HG03442 (cell line): ENCODE data around the gene CRYGD.
"Not testable (repeated sequence)": the region's sequence is repeated elsewhere in the genome, so short reads cannot be mapped to it uniquely, and the experiment has no call there.

Experiments used
- ATAC-seq: cut with Tn5 transposase; IDR thresholded peaks from one replicate; pipeline ENCODE4 v1.9.1; 2021; ENCODE audit warnings: mild to moderate bottlenecking, moderate library complexity; ENCODE audit not compliant: unreplicated experiment

The CRYGD gene

DNA sequence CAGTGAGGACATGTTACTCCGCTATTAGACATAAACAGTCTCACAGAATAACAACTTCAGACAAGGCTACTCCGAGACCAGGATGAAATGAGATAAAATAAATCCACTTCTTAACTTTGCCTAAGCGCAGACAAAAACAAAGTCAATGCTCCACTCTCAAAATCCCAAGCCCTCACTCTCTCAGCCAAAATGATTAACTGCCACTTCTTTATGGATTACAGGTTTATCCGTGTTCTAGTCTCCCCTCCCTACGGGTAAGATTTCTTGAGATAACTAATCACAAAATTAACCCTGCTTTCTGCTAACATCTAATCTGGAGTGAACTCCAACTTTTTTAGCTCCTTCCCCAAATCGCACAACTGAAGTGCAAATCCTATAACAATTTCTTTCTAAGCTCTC lies 6.4 kb upstream of the CRYGD start:
- ATAC-seq, result no peak

GRCh38 chr2:208129744-208130711 lies 5.7 kb upstream of the CRYGD start, which contains the start of gene CRYGC:
Gene CRYGC (minus strand): TSS chr2:208129828. CDS start chr2:208129792, 36 bp downstream.
- no peak for ATAC-seq

DNA sequence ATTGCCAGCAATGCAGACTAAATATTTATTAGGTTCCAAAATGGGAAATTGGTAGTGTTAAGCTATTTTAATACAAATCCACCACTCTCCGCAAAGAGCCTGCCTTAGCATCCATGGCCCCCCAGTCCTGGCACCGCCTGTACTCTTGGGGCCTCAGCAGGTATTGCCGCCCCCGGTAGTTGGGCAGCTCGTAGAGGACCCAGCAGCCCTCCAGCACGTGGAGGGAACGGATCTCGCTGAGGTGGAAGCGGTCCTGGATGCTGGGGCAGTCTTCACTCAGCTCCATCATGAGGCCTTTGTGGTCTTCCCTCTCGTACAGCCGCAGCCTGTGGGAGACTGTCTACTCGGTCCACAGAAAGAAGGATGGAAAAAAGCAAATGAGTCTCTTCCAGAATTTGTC lies 3.8 kb upstream of the CRYGD start:
- ATAC-seq, result no peak

- ATAC-seq, result no peak
Measured at GRCh38 chr2:208127090-208127489, 2.8 kb upstream of the CRYGD start.

DNA sequence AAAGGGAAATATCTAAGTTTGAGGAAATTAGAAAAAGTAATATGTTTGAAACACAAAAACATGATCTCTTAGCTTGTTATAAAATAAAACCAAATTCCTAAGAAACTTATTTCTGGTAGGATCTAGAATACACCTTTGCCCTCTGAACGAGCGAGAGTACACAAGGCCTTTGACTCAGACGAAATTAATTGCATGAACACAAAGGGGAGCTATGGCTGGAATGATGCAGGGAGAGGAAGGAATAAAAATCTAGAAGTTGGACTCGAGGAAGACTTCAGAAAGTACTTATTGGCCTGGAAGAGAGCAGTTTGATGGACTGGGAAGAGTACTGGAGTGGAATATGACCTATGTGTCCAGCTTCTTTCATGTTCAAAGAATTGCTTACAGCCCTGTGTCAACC lies 927 bp upstream of the CRYGD start:
- ATAC-seq, result no peak

GRCh38 chr2:208122248-208122647 lies 2.1 kb downstream of the CRYGD start:
- ATAC-seq, result no peak

- ATAC-seq, result no peak
Measured at GRCh38 chr2:208118918-208119317, 5.4 kb downstream of the CRYGD start.

GRCh38 chr2:208117390-208117789 lies 6.9 kb downstream of the CRYGD start:
- ATAC-seq, result not testable (repeated sequence)

DNA sequence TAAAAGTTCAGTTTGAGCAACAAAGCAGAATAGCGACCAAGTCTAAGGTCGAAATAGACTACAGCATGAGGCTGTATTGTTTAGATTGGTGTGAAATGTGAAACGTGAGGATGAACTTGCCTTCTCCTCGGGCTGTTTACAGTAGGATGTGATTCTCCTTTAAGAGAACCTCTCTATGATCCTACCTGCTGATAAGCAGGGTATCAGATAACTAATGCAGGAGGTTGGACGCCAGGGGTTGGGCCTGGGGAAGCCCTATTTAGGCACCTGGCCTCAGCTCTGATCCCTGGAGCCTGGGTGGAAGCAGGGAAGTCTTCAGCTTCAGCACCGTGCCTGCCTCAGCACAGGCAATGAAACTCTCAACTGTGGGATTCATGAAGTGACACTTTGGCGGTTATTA lies 11.4 kb downstream of the CRYGD start:
- no peak for ATAC-seq

DNA sequence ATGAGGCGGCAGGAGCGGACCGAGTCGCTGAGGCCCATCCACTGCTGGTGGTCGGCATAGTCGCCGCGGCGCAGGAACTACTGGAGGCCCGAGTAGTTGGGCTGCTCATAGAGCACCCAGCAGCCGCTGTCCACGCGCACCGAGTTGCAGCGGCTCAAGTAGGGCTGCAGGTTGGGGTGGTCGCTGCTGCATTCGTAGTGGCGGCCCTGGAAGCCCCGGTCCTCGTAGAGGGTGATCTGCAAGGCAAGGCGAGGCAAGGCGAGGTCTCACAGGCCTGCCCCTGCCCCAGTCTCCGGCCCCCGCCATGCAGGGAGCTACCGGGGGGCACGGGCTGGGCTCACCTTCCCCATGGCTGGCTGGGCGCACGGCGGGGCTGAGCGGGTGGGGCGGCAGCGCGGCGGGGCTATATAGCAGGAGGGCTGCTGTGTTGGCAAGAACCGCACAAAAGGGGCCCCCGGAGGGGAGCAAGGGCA lies 12.0 kb downstream of the CRYGD start:
- not testable (repeated sequence) for ATAC-seq

DNA sequence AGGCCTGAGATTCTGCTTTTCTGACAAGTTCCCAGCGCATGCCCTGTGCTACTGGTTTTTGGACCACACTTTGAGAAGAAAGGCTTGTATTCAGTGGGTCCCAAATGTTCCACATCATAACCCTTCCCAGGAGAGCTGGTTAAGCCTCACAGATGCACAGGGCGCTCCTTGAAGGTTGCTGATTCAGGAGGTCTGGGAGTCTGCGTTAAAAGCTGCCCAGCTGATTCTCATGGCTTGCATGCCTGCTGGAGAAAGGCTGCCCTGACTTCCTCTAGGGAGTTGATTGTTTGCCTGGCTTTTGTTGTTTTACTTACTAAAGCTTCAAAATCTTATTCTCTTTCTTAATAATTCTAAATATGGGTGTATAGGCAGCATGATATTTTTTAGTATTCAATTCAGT lies 20.7 kb downstream of the CRYGD start:
- no peak for ATAC-seq

DNA sequence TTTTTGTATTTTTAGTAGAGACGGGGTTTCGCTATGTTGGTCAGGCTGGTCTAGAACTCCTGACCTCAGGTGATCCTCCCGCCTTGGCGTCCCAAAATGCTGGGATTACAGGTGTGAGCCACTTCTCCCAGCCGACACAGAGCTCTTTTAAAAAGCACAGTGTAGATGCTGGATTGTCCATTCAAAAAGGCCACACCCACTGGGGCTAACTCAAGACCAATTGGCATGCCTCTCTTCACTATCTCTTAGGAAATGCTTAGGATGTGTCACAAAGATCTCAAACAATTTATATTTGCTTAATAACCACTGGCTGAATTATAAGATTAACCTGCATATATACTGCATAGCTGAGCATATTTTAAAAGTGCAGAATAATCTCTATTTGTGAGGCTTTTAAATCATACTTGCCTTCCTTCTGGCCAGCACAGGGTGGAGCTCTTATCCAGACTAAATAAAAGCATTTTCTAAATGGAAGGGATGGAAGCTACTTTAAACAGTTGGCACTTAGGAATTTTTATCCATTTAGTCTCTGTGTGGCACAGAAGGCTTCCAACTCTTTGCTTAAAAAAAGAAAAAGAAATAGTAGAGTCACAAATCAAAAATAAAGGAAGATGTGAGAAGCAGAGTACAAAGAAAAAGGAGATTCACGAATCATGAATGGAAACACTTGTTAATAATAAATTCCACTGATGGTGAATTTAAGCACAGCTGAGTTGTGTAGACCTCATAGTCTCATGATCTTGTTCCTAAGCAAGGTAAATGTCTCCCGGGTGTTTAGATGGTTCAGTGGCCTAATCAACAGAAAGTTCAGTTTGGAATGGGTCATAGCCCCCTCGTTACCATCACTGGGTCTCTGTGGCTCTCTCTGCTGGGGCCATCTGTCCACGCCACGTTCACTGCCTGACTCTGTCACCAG lies 22.4 kb downstream of the CRYGD start:
- no peak for ATAC-seq

GRCh38 chr2:208099682-208100470 lies 24.4 kb downstream of the CRYGD start:
- no peak for ATAC-seq

GRCh38 chr2:208098701-208099100 lies 25.6 kb downstream of the CRYGD start:
- ATAC-seq, result not testable (repeated sequence)

- no peak for ATAC-seq
Measured at GRCh38 chr2:208098267-208098666, 26.1 kb downstream of the CRYGD start.

DNA sequence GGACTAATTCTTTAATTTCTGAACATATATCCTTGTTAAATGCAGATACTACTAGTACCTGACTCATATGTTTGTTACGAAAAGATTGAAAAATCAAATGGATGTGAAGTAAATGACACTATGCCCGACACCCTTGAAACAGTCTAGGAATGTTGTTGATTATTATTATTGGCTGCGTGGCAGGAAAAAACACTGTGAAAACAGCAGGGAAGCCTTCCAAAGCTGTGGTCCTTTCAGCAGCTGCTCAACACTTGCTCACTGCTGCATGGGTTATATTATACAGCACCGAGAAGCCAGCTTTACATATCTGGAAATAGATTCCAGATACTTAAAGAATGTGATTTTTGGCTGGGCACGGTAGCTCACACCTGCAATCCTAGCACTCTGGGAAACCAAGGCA lies 26.5 kb downstream of the CRYGD start:
- no peak for ATAC-seq

DNA sequence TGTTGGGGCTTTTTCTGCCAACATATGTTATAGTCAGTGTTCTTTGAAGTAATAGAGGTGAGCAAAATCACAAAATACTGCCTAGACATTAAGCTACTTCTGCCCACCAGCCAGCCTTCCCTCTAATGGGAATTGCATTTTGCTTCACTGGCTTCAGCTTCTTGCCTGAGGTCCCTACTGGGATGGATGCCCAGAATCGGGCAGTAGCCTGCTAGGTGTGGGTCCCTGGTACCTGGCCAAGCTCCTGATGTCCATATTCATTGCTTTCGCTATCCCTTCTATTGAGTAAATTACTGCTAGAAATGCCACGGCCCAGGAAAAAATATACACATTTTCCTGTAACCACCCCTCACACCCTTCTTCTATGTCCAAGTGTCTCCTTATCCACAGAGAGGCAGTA lies 27.0 kb downstream of the CRYGD start:
- ATAC-seq, result no peak

- ATAC-seq, result no peak
Measured at GRCh38 chr2:208096080-208096479, 28.2 kb downstream of the CRYGD start.

GRCh38 chr2:208093128-208093527 lies 31.2 kb downstream of the CRYGD start:
- no peak for ATAC-seq

DNA sequence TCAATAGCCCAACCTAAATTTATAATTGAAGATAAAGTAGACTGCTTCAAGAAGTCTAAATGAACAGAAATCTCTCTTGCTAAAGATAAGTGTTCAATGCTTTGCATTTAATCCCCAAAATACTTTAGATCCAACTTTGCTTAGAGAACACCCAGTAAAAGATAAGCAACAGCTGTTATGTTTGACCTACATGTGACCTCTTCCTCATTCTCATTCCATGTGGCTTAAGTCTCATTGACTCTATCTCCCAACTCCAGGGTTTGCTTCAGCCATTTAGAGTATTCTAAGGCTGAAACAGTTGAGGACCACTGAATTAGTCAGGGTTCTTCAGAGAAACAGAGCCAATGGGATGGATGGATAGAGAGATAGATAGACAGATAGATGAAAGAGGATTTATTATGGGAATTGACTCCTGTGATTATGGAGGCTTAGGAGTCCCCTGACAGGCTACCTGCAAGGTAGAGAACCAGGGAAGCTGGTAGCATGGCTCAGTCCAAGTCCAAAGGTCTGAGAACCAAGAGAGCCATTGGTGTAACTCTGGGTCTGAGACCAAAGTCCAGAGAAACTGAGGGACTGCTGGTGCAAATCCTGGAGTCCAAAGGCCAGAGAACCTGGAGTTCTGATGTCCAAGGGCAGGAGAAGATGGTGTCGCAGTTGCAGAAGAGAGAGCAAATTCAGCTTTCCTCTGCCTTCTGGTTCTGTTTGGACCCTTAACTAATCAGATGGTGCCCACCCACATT lies 32.1 kb downstream of the CRYGD start:
- no peak for ATAC-seq
